Type B pancreatic cell (in vitro differentiated cells): Measurements from ENCODE around the gene PRKCE. TPM values are rescaled to one million over a fixed set of nuclear protein-coding genes. Genes with fewer than 3 reads are reported as not detected.

Experiments
- DNase-seq: peaks from one replicate; pipeline ENCODE4 v3.0.0; 2021; ENCODE audit warnings: mixed read lengths; ENCODE audit not compliant: unreplicated experiment; ENCODE audit errors: extremely low spot score
- H3K27ac Mint-ChIP-seq: 2 replicates; pipeline ENCODE4 v1.8.0; 2021; ENCODE audit warnings: mild to moderate bottlenecking, mixed read lengths
- H3K27me3 Mint-ChIP-seq: 2 replicates; pipeline ENCODE4 v1.8.0; 2021; ENCODE audit warnings: mixed read lengths
- H3K36me3 Mint-ChIP-seq: 2 replicates; pipeline ENCODE4 v1.8.0; 2021; ENCODE audit warnings: mixed read lengths
- H3K4me1 Mint-ChIP-seq: one replicate; pipeline ENCODE4 v1.8.0; 2021; ENCODE audit warnings: mixed read lengths; ENCODE audit not compliant: unreplicated experiment
- H3K4me3 Mint-ChIP-seq: 2 replicates; pipeline ENCODE4 v1.8.0; 2021; ENCODE audit warnings: mild to moderate bottlenecking, mixed read lengths
- H3K9me3 Mint-ChIP-seq: 2 replicates; pipeline ENCODE4 v1.8.0; 2021; ENCODE audit warnings: mixed read lengths
- total RNA-seq: library from RNA; stranded (reverse); gene quantifications from 2 replicates; pipeline ENCODE4 v1.2.1, GENCODE V29; 2021; ENCODE audit warnings: low replicate concordance
- TF ChIP-seq, protein P1 (sequence below): fragments of 200-600 bp; sonication (generic); conservative IDR thresholded peaks from 2 replicates; pipeline ENCODE4 v1.5.0; 2021; ENCODE audit warnings: antibody characterized with exemption, mild to moderate bottlenecking

PRKCE gene
- total RNA-seq, 1 donor from 2014 or later: 21.2 TPM

DNA sequence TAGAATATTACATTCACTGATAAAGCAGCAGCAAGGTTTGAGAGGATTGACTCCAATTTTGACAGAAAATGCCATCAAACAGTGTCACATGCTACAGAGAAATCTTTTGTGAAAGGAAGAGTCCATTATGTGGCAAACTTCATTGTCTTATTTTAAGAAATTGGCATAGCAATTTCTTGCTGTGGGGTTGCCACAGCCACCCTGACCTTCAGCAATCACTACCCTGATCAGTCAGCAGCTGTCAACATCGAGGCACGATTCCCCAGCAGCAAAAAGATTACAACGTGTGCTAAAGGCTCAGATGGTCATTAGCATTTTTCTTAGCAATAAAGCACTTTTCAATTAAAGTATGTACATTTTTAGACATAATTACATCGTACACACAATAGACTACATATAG, 74.7 kb downstream of the PRKCE start:
- Mint-ChIP-seq H3K27ac (no peak overlapping the region), H3K36me3 (peaks cover 5% of the 10 kb centered on the region), H3K4me3 (no peak overlapping the region), H3K9me3 (peaks cover 5% of the 10 kb centered on the region), H3K27me3 (peaks cover 2% of the 10 kb centered on the region), H3K4me1 (peaks cover 17% of the 10 kb centered on the region)
- no peak for DNase-seq
- TF ChIP-seq, protein P1, sequence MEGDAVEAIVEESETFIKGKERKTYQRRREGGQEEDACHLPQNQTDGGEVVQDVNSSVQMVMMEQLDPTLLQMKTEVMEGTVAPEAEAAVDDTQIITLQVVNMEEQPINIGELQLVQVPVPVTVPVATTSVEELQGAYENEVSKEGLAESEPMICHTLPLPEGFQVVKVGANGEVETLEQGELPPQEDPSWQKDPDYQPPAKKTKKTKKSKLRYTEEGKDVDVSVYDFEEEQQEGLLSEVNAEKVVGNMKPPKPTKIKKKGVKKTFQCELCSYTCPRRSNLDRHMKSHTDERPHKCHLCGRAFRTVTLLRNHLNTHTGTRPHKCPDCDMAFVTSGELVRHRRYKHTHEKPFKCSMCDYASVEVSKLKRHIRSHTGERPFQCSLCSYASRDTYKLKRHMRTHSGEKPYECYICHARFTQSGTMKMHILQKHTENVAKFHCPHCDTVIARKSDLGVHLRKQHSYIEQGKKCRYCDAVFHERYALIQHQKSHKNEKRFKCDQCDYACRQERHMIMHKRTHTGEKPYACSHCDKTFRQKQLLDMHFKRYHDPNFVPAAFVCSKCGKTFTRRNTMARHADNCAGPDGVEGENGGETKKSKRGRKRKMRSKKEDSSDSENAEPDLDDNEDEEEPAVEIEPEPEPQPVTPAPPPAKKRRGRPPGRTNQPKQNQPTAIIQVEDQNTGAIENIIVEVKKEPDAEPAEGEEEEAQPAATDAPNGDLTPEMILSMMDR: no peak

DNA sequence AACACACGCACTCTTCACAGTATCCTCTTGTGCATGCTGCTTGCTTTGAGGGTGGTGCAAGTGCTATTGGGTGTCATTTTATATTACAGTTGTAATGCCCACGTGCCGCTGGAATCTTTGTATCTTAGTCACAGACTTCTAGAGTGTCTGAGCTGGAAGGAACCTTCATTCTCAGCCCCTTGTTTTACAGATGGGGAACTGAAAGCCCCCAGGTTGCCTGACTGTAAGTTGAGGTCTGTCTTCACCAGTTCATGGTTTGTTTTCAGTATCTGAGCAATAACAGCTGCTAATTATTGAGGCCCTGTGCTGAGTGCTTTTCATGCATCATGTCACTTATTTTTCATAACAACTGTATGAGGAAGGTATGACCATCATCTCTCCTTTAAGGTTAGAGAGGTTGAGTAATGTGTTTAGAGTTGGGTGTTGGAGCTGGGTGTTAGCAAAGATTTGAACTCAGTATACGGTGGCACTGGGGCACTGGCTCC, 77.0 kb downstream of the PRKCE start:
- DNase-seq: no peak
- H3K4me1 Mint-ChIP-seq: peaks cover 19% of the 10 kb centered on the region
- peaks cover 2% of the 10 kb centered on the region for H3K27me3 Mint-ChIP-seq
- no peak overlapping the region for H3K4me3 Mint-ChIP-seq
- peaks cover 5% of the 10 kb centered on the region for H3K36me3 Mint-ChIP-seq
- TF ChIP-seq, protein P1: no peak
- no peak overlapping the region for H3K27ac Mint-ChIP-seq
- peaks cover 5% of the 10 kb centered on the region for H3K9me3 Mint-ChIP-seq

DNA sequence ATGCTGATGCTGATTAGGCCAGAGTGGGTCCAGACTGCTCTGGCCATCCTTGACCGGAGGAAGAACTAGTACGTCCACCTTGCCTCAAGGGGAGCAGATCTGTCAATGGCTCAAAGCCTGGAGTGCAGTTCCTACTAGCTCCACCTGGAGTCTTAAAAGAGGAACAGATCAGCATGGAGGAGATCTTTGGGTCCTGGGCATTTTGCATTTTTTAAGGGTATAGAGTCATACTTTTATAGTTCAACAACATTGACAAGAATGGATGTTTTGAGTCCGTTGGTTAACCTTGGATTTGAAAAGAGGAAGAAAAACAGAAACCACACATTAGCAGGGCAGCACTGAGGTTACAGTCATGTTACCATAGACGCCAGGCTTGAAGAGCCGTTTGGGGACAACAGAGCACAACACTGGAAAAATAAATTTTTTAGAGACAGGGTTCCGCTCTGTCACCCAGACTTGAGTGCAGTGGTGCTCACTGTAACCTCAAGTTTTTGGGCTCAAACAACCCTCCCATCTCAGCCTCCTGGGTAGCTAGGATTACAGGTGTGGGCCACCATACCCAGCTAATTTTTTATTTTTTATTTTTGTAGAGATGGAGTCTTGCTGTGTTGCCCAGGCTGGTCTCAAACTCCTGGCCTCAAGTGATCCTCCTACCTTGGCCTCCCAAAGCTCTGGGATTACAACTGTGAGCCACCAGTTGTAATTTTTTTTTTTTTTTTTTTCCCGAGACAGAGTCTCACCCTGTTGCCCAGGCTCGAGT, 78.5 kb downstream of the PRKCE start:
- H3K4me1 Mint-ChIP-seq: peaks cover 11% of the 10 kb centered on the region
- DNase-seq: no peak
- H3K4me3 Mint-ChIP-seq: no peak overlapping the region
- peaks cover 5% of the 10 kb centered on the region for H3K36me3 Mint-ChIP-seq
- peaks cover 5% of the 10 kb centered on the region for H3K9me3 Mint-ChIP-seq
- TF ChIP-seq, protein P1: peak; percentile 49
- peaks cover 2% of the 10 kb centered on the region for H3K27me3 Mint-ChIP-seq
- no peak overlapping the region for H3K27ac Mint-ChIP-seq

DNA sequence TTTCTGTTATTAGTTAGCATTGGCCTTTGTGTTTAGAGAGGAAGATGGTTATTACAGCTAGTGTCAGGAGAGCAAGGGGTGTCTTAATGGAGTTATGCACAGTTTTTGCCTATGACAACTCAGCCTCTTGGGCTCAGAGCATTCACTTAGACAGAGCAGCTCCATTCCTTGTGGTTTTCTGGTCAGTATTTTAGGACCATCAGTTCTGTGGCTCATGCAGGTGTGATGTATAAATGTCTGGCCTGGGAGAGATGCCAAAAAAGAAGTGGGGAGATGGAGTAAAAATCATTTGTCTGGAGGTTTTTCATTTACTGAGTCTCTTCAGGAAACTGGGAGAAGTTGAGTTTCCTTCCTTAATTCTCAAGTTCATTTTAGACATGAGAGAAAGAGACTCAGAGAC, 79.7 kb downstream of the PRKCE start:
- Mint-ChIP-seq H3K9me3 (peaks cover 5% of the 10 kb centered on the region), H3K36me3 (peaks cover 5% of the 10 kb centered on the region), H3K27ac (no peak overlapping the region), H3K4me1 (peaks cover 6% of the 10 kb centered on the region), H3K4me3 (no peak overlapping the region), H3K27me3 (peaks cover 2% of the 10 kb centered on the region)
- no peak for DNase-seq
- TF ChIP-seq, protein P1: no peak

DNA sequence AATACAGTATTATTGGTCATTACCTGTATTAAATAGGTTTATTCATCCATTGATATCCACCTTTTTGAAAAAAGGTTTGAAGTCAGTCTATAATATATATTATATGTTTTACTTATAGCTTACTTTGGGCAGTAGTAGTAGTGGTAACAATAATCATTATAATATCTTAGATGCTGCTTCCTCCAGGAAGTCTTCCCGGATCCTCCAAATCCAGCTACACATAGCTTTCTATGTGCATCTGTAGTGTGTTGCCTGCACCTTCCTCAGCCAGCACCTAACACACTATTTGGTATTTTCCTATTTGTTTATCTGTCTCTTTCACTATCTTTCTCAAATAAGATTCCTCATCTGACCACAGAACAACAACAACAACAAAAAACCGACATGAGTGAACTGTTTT, 81.0 kb downstream of the PRKCE start:
- Mint-ChIP-seq H3K4me1 (peaks cover 9% of the 10 kb centered on the region), H3K27me3 (peaks cover 2% of the 10 kb centered on the region), H3K4me3 (no peak overlapping the region), H3K36me3 (no peaks in the 10 kb centered on the region), H3K27ac (no peak overlapping the region), H3K9me3 (peaks cover 5% of the 10 kb centered on the region)
- DNase-seq: no peak
- TF ChIP-seq, protein P1: no peak
